COLO668 (cell line): ENCODE data around the gene FTH1.
"Not testable (repeated sequence)": the region's sequence is repeated elsewhere in the genome, so short reads cannot be mapped to it uniquely, and the experiment has no call there.

ENCODE experiments used
- DNase-seq: peaks from one replicate; lab custom pipeline; 2025; ENCODE audit not compliant: unreplicated experiment; lab: John Stamatoyannopoulos, UW

FTH1 gene

GRCh38 chr11:61967116-61967923 is at the start of gene FTH1:
TSS of gene FTH1 (minus strand) at chr11:61967634. CDS start at chr11:61967425, 209 bp downstream.
- peak; percentile 95 for DNase-seq

DNA sequence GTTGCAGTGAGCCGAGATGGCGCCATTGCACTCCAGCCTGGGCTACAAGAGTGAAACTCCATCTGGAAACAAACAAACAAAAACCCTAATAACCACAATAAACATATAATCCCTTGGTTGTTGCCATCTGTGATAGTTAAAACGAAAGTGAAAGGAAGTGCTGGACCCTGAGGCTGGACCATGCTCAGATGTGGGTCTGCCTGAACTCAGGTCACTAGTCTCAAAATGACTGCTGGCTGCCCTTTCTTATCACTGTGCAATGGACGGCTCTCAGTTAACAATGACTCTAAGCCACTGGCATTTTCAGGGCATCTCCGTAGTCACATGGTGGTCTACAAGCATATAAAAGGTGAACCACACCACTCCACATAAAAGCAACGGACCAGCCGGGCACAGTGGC is 48.2 kb upstream of the FTH1 start:
- no peak for DNase-seq

DNA sequence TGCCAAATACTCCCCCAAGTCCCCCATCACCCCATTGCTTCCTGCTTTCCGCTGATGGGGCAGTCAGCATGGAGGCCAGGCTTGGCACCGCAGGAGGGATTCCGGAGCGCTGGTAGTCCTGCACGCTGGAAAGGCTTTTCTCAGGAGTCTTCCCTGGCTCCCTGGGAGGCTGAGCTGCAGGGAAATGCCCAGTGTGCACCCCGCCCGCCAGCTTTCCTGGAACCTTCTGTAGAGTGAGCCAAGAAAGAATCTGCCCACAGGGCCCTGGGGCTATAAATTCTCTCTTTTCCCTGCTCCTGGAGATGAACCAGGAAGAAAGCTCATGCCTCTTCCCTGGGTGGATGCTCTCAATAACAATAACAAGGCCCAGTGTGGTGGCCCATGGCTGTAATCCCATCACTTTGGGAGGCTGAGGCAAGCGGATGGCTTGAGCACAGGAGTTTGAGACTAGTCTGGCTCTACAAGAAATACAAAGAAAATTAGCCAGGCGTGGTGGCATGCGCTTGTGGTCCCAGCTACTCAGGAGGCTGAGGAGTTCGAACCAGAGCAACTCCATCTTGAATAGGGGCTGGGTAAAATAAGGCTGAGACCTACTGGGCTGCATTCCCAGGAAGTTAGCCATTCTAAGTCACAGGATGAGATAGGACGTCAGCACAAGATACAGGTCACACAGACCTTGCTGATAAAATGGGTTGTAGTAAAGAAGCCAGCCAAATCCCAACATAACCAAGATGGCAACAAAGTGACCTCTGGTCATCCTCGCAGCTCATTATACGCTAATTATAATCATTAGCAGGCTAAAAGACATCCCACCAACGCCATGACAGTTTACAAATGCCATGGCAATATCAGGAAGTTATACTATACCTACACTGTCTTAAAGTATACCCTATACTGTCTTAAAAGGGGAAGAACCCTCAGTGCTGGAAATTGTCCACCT is 46.4 kb upstream of the FTH1 start:
- DNase-seq: no peak

DNA sequence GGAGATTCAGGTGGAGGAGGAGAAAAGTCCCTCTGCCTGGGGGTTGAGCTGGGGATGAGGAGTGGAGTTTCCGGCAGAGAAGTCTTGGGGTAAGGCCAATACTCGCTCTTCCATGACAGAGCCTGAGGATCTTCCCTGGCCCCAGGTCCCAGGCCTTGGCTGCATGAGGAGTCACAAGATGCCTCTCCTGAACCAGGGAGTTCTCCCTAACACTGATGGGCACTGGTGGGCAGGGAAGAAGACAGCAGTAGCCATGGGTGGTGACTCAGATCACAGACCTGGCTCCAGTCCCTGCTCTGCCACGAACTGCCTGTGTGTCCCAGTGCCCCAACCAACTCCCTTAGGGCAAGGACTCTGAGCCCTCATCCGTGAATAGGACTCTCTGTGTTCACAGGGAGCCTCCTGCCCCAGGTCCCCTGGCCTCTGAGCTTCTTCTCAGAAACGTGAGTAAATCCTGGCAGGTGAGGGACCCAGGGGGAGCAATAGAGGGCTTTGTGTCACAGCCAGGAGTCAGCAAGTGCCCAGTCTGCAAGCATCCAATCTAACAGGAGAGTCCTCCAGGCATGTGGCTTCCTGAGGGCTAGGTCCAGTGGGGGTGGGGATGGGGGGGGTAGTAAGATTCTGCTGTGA is 45.5 kb upstream of the FTH1 start:
- DNase-seq: no peak

- no peak for DNase-seq
These were observed 45.0 kb upstream of the FTH1 start for GRCh38 chr11:62012451-62012831.

- no peak for DNase-seq
These were observed 44.4 kb upstream of the FTH1 start for GRCh38 chr11:62011881-62012280.

DNA sequence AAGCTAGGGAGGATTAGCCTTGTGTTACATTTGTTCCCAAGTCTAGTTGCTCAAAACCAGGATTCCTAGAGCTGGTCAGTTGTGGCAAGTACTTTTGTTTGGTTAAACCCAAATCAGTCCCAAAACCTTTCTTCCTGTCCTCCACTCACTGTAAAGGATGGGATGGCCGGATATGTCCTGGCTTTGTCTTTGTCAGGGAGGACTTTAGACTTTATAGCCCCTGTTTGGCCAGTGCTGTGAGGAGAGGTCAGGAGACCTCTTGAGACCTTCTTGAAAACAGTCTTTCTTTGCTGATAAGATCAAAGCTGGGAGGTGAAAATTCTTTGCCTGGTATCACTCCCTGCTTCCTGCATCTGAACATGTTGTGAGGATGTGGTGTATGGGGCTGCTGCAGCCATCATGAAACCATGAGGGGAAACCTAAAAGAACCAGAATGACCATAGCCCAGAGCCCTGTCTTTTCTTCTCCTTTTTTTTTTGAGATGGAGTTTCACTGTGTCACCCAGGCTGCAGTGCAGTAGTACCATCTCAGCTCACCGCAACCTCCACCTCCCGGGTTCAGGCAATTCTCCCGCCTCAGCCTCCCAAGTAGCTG is 43.6 kb upstream of the FTH1 start:
- DNase-seq: no peak

DNA sequence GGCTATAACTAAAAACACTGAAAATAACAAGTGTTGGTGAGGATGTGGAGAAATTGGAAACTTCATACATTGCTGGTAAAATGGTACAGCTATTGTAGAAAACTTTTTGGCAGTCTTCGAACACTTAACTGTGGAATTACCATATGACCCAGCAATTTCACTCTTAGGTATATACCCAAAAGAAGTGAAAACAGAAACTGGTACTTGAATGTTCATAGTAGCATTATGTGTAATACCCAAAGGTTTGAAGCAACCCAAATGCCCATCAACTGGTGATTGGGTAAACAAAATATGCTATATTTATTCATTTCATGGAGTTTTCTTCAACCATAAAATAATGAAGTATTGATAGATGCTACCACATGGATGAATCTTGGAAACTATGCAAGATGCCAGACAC is 40.8 kb upstream of the FTH1 start:
- DNase-seq: no peak

- DNase-seq: no peak
These were observed 37.0 kb upstream of the FTH1 start for GRCh38 chr11:62004473-62004872.

GRCh38 chr11:62002283-62002682 is 34.8 kb upstream of the FTH1 start:
- DNase-seq: not testable (repeated sequence)

GRCh38 chr11:62001450-62002191 is 34.2 kb upstream of the FTH1 start:
- DNase-seq: no peak

DNA sequence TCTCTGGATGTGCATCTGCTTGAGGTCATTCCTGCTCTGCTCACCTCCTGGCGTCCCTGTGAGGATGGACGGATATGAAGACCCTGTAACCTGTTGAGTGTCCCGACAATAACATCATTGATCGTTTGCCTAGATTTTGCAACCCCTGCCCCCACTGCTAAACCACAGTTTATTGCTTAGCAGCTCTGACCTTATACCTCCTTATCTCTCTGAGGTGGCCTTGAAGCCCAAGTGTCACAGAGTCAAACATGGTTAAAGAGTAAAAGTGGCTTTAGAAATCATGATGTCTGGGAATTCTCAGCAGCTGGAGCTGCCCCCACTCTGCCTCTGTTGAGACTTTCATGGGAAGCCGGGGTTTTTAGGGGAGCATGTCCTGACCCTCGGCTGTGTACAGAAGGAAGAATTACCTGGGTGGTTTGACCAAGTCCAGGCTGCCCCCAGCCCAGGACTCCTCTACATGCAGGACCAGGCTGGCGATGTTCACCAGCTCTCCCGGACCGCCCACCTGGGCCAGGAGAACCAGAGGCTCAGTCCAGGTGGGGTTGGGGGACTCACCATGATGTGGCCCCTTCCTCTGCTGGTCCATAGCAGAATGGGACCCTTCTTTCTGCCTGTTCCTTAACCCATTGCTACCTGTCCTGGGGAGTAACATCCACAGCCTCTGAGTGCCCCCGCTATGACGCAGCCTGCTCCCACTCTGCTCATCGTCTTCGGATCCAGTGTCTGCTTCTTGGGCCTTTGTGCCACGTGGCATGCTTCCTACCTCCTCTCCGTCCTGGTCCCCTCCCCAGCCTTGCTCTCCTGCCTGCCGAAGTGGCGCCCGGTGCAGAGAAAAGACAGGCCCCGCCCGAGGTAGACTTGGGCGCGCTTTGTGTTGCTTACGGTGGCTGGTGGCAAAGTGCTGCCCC is 33.4 kb upstream of the FTH1 start:
- no peak for DNase-seq

DNA sequence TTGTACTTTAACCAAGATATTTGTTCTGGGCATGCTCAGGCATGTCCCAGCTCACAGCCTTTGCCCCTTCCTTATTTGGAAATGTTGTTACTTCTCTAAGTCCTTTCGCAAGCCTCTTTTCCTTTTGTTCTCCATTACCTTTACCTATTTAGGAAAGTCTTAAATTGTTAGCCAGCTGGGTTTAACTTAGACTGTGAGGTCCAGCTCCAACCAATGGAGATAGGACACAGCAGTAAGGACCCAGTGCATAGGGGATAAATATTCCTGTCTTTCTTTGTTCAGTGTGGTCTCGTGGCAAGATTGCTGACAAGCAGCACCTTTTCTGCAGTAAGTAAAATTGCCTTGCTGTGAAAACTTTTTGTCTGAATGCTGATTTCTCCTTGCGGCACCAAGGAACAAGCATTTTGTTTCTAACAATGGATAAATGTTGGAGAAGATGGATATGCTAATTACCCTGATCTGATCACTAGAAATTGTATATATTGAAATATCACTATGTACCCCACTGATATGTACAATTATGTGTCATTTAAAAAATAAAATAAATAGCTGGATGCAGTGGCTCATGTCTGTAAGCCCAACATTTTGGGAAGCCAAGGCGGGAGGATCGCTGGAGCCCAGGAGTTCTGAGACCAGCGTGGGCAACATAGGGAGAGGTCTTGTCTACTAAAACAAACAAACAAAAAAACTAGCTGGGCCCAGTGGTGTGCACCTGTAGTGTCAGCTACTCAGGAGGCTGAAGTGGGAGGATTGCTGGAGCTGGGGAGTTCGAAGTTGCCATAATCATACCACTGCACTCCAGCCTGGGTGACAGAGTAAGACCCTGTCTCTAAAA is 31.9 kb upstream of the FTH1 start:
- no peak for DNase-seq

GRCh38 chr11:61996933-61997332 is 29.5 kb upstream of the FTH1 start:
- DNase-seq: no peak

DNA sequence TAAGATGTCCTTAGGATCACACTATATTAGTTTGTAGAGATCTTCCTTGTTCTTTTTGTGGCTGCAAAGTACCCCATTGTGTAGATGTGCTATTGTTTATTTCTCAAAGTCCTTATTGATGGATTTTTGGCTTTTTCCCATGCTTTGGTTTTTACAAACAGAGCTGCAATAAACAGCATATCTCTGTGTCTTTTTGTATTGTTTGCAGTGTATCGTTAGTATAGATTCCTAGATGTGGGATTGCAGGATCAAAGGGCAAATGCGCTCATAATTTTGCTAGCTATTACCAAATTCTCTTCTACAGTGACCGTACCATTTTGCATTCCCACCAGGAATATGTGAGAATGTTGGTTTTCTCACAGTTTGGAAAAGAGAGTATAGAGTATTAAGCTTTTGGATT is 27.5 kb upstream of the FTH1 start:
- no peak for DNase-seq

DNA sequence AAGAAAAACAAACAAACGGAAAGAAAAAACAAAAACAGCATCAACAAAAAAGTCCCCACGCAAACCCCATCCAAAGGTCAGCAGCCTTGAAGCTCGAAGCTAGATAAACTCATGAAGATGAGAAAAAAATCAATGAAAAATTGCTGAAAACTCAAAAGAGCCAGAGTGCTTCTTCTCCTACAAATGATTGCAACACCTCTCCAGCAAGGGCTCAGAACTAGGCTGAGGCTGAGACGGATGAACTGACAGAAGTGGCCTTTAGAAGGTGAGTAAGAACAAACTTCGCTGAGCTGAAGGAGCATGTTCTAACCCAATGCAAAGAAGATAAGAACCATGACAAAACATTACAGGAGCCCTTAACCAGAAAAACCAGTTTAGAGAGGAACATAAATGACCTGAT is 18.4 kb upstream of the FTH1 start:
- no peak for DNase-seq

DNA sequence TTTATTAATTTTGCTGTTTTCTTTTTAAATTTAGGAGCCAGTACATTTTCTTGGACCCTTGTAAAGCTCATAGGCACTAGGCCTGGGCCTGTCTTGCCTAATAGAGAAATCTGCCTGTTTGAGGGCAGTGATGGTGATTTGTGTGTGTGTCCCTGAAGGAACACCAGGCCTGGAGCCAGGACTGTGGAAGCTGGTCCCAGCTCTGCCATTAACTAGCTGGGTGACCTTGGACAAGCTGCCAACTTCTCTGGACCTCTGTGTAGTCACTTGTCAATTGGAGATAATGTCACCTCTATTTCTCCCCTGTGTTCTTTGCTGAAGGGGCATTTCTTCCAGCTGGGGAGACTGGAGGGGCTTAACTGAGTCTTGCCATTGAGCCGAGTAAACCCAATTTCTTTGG is 16.0 kb upstream of the FTH1 start:
- no peak for DNase-seq

DNA sequence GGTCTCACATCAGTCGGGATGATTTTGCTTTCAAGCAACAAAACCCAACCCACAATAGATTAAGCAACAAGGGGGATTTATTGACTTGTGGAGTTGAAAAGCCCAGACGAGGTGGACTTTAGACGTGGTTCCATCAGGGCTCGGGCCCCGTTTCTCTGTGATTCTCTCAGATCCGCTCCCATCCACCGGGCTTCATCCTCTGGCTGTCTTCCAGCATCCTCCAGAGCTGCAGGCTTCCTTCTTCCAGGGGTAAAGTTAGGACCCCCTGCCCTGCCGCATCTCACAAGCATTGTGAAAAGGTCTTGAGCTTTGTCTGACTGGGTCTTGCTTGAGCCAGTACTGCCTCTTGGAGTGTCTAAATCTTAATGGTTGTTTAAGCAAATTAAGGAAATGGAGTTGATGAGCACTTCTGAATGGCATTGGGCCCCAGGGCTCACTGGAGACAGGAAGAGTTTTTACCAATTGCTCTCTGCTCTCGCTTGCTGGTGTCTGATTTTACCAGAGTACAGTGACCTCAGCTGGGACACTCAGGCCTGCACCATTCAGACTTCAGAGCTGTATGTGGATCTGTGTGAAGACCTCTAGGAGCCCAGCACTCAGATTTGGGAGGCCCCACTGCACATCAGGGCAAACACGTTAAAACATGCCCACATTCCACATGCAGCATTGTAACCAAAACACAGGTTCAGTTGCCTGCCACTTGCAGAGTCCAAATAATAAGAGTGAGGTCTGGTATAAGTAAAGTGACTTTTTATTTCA is 13.5 kb upstream of the FTH1 start:
- no peak for DNase-seq
